Measurements from ENCODE around the gene DEF6. TPM values are rescaled to one million over a fixed set of nuclear protein-coding genes. Genes with fewer than 3 reads are reported as not detected.

Gene DEF6
- total and polyA plus RNA-seq, 2 of the 13 experiments (the other 11 are each of a cell fraction or from before 2014, with no cell fraction given): 5.2 to 10.0 TPM

- TF ChIP-seq CREM (IDR thresholded peaks at IDR 0.05) (peak; percentile 79), CREM (CRISPR knock-in tag; IDR thresholded peaks at IDR 0.05) (no peak), ZFX (CRISPR knock-in tag; IDR thresholded peaks at IDR 0.05; ENCODE audit: low read depth) (0 out of 2 replicates have a peak, but pooled peaks have one; percentile 24), KDM1A (CRISPR knock-in tag; IDR thresholded peaks at IDR 0.05) (peak; percentile 28; the same call in 1 of the 2 replicates), LRRFIP1 (CRISPR knock-in tag; conservative IDR thresholded peaks at IDR 0.05) (no peak), NCOR1 (IDR thresholded peaks at IDR 0.05; ENCODE audit: borderline replicate concordance, low read length) (peak; percentile 60; the same call in 1 of the 2 replicates), NFIC (IDR thresholded peaks at IDR 0.05; ENCODE audit: low read length) (peak; percentile 36; the same call in 1 of the 2 replicates), MXD4 (CRISPR knock-in tag; IDR thresholded peaks at IDR 0.05) (no peak; the same call in 1 of the 2 replicates), MXI1 (IDR thresholded peaks at IDR 0.05; ENCODE audit: borderline replicate concordance, low read depth, low read length) (peak; percentile 46; the same call in 1 of the 3 replicates), ZFP90 (CRISPR knock-in tag; IDR thresholded peaks at IDR 0.05; ENCODE audit: borderline replicate concordance) (no peak), PHF8 (CRISPR knock-in tag; IDR thresholded peaks at IDR 0.05) (no peak), ARNTL (CRISPR knock-in tag; IDR thresholded peaks at IDR 0.05) (no peak), ZNF792 (CRISPR knock-in tag; IDR thresholded peaks at IDR 0.05) (peak; percentile 52; the same call in 1 of the 2 replicates), ARID5B (CRISPR knock-in tag; IDR thresholded peaks at IDR 0.05) (peak; percentile 89), RXRB (CRISPR knock-in tag; IDR thresholded peaks at IDR 0.05; ENCODE audit: borderline replicate concordance) (peak; percentile 88), RFXAP (CRISPR knock-in tag; IDR thresholded peaks at IDR 0.05; ENCODE audit: borderline replicate concordance) (no peak), CHCHD3 (CRISPR knock-in tag; IDR thresholded peaks at IDR 0.05) (no peak), ERF (CRISPR knock-in tag; IDR thresholded peaks at IDR 0.05) (peak; percentile 13; the same call in 1 of the 2 replicates), ZBTB44 (CRISPR knock-in tag; IDR thresholded peaks at IDR 0.05) (no peak)
Observed at GRCh38 chr6:35368038-35368887, 70.6 kb downstream of the DEF6 start (continued).

Measured in HepG2 (cell line).